Measurements from ENCODE around the gene OCIAD2. TPM values are rescaled to one million over a fixed set of nuclear protein-coding genes. Genes with fewer than 3 reads are reported as not detected.

Gene OCIAD2
- total RNA-seq, 4 donors from 2014 or later, result 1.3 to 7.7 (median 2.4) TPM

DNA sequence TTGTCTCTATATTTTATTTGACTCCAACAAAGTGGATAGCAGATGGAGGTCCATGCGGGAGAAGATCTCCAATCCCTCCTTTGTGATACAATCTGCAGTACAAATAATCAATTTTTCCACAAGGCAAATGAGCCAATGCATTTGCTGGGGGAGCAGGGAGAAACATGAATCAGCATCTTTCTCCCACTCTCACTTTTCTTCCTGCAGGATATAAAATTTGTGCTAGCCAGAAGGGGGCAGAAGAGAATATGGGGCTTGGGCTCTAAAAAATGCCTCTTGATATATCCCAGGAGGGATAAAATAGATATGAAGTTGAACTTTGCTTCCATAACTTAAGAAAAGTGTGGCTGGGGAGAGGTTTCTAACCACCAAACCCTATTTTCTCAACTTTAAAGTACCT, 41.2 kb upstream of the OCIAD2 start:
- in situ Hi-C loops (cut with MboI; ENCODE audit: low sequenced_read_pairs in 4 of 4) (no loop called here), intact Hi-C loops (cut with DNase I; ENCODE audit: low total_unique reads) (no loop called here)

GRCh38 chr4:48945981-48946380, 39.4 kb upstream of the OCIAD2 start:
- intact Hi-C loops (cut with DNase I; ENCODE audit: low total_unique reads), result no loop called here
- ATAC-seq, result no peak
- H3K27ac ChIP-seq, result no peak overlapping the region
- in situ Hi-C loops (cut with MboI; ENCODE audit: low sequenced_read_pairs in 4 of 4), result no loop called here
- DNase-seq, result no peak
- H3K36me3 ChIP-seq, result no peaks in the 10 kb centered on the region
- no peaks in the 10 kb centered on the region for H3K9me3 ChIP-seq
- no peak overlapping the region for H3K4me3 ChIP-seq
- H3K27me3 ChIP-seq, result no peaks in the 10 kb centered on the region
- TF ChIP-seq, protein P1, sequence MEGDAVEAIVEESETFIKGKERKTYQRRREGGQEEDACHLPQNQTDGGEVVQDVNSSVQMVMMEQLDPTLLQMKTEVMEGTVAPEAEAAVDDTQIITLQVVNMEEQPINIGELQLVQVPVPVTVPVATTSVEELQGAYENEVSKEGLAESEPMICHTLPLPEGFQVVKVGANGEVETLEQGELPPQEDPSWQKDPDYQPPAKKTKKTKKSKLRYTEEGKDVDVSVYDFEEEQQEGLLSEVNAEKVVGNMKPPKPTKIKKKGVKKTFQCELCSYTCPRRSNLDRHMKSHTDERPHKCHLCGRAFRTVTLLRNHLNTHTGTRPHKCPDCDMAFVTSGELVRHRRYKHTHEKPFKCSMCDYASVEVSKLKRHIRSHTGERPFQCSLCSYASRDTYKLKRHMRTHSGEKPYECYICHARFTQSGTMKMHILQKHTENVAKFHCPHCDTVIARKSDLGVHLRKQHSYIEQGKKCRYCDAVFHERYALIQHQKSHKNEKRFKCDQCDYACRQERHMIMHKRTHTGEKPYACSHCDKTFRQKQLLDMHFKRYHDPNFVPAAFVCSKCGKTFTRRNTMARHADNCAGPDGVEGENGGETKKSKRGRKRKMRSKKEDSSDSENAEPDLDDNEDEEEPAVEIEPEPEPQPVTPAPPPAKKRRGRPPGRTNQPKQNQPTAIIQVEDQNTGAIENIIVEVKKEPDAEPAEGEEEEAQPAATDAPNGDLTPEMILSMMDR (IDR thresholded peaks at IDR 0.05 in 4 of 5, conservative IDR thresholded peaks at IDR 0.05 in 1 of 5), result no peak
- TF ChIP-seq POLR2A (IDR thresholded peaks at IDR 0.05), result no peak
- no peaks in the 10 kb centered on the region for H3K4me1 ChIP-seq

More for the DNA sequence above, 41.2 kb upstream of the OCIAD2 start:
- ATAC-seq (no peak), DNase-seq (no peak)
- H3K4me1 ChIP-seq, result no peaks in the 10 kb centered on the region
- no peaks in the 10 kb centered on the region for H3K27me3 ChIP-seq
- H3K27ac ChIP-seq, result no peak overlapping the region
- H3K4me3 ChIP-seq, result no peak overlapping the region
- H3K9me3 ChIP-seq, result no peaks in the 10 kb centered on the region
- H3K36me3 ChIP-seq, result no peaks in the 10 kb centered on the region
- TF ChIP-seq, protein P1 (IDR thresholded peaks at IDR 0.05 in 4 of 5, conservative IDR thresholded peaks at IDR 0.05 in 1 of 5), result no peak
- TF ChIP-seq POLR2A (IDR thresholded peaks at IDR 0.05), result no peak

DNA sequence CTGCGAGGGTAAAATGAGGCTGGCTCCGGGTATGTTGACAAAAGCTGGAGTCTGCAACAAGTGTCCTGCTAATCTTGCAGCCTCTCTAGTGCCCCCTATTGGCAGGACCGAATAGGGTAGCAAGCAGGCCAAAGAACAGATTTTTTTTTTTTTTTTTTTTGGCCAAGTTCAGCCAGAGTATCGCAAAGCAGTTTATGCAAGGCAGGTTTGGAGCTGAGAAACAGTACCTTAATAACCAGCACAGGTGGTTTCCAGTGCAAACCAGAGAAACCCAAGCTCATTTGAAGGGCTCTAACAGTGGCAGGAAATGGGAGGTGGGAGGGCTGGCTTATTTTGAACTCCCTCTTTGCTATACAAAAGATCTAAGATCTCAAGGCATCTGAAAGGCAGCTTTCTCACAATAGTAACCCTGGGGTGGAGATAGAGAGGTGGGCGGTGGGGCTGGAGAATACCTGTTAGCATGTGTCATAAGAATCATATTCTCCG, 38.2 kb upstream of the OCIAD2 start:
- ATAC-seq (no peak), DNase-seq (no peak)
- Histone ChIP-seq H3K4me3 (no peak overlapping the region), H3K36me3 (no peaks in the 10 kb centered on the region), H3K4me1 (no peaks in the 10 kb centered on the region), H3K27me3 (no peaks in the 10 kb centered on the region), H3K9me3 (no peaks in the 10 kb centered on the region), H3K27ac (no peak overlapping the region)
- no peak for TF ChIP-seq POLR2A (IDR thresholded peaks at IDR 0.05)
- TF ChIP-seq, protein P1 (IDR thresholded peaks at IDR 0.05 in 4 of 5, conservative IDR thresholded peaks at IDR 0.05 in 1 of 5), result no peak
- intact Hi-C loops (cut with DNase I; ENCODE audit: low total_unique reads), result no loop called here
- in situ Hi-C loops (cut with MboI; ENCODE audit: low sequenced_read_pairs in 4 of 4), result no loop called here

GRCh38 chr4:48944252-48944651, 37.7 kb upstream of the OCIAD2 start:
- no peaks in the 10 kb centered on the region for H3K27me3 ChIP-seq
- intact Hi-C loops (cut with DNase I; ENCODE audit: low total_unique reads) (no loop called here), in situ Hi-C loops (cut with MboI; ENCODE audit: low sequenced_read_pairs in 4 of 4) (no loop called here)
- no peaks in the 10 kb centered on the region for H3K36me3 ChIP-seq
- no peaks in the 10 kb centered on the region for H3K9me3 ChIP-seq
- no peaks in the 10 kb centered on the region for H3K4me1 ChIP-seq
- TF ChIP-seq, protein P1 (IDR thresholded peaks at IDR 0.05 in 4 of 5, conservative IDR thresholded peaks at IDR 0.05 in 1 of 5), result no peak
- TF ChIP-seq POLR2A (IDR thresholded peaks at IDR 0.05), result no peak
- no peak overlapping the region for H3K27ac ChIP-seq
- DNase-seq (no peak), ATAC-seq (no peak)
- H3K4me3 ChIP-seq, result no peak overlapping the region

DNA sequence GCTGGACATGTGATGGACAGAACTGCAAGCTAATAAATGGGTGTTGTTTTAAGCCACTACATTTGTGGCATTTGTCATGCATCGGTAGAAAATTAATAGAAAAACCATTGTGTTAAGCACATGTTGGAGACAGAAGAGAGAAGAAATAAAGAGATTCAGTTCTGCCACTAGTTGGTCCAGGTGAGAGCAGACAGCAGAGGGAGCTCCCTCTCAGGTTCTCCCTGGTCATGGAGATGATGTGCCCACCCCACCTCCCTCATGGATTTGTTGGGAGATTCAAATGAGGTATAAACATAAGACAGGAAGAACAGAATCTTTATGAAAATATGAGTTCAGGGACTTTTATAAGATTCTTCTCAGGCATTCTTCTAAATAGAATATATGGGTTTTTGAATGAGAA, 36.8 kb upstream of the OCIAD2 start:
- H3K27ac ChIP-seq, result no peak overlapping the region
- H3K9me3 ChIP-seq, result peaks cover 0 to 5% (median 0%) of the 10 kb centered on the region in 3 donors
- no peaks in the 10 kb centered on the region for H3K36me3 ChIP-seq
- intact Hi-C loops (cut with DNase I; ENCODE audit: low total_unique reads), result no loop called here
- no peak overlapping the region for H3K4me3 ChIP-seq
- ATAC-seq, result no peak
- H3K4me1 ChIP-seq, result no peaks in the 10 kb centered on the region
- TF ChIP-seq POLR2A (IDR thresholded peaks at IDR 0.05), result no peak
- TF ChIP-seq, protein P1 (IDR thresholded peaks at IDR 0.05 in 4 of 5, conservative IDR thresholded peaks at IDR 0.05 in 1 of 5), result no peak
- H3K27me3 ChIP-seq, result no peaks in the 10 kb centered on the region
- DNase-seq, result no peak
- in situ Hi-C loops (cut with MboI; ENCODE audit: low sequenced_read_pairs in 4 of 4), result no loop called here

Data from gastrocnemius medialis (tissue), 4 donors.